T-helper 9 cell (primary cell): ENCODE data around the gene FAM53B.

Source experiments
- DNase-seq: peaks from one replicate; pipeline ENCODE4 v3.0.0-alpha.2; 2020

The FAM53B gene

DNA sequence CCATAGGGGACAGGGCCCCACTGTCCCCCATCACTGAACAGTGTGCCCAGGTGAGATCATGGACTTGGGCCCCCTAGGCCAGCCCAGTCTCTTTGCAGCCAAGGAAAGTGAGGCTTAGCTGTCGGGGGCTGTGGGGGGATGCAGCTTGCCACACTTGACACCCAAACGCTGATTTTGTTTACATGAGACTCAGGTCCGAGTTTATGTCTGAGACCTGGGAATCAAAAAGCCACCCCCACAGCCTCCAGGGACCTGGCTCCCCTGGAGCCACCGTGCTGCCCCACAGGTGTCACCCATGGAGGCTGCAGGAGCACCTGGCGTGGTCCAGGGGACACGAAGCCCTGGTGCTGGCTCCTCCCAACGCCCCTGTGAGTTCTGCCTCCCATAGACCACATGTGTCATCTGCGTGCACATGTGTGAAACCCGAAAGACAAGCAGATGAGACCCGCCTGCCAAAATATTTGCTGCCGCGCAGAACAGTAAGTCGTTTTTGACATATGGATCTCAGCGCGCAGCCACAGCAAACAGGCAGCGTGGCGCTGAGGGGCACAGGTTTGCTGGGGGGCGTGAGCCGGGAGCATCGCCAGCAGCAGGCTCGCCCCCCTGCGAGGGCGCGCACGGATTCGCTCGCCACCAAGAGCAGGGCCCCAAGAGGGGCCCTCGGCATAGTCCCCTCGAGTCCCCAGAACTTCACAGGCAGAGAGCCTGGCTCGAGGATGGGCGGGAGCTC, 170.3 kb downstream of the FAM53B start:
- no peak for DNase-seq

GRCh38 chr10:124572751-124573150, 171.4 kb downstream of the FAM53B start:
- DNase-seq = no peak

DNA sequence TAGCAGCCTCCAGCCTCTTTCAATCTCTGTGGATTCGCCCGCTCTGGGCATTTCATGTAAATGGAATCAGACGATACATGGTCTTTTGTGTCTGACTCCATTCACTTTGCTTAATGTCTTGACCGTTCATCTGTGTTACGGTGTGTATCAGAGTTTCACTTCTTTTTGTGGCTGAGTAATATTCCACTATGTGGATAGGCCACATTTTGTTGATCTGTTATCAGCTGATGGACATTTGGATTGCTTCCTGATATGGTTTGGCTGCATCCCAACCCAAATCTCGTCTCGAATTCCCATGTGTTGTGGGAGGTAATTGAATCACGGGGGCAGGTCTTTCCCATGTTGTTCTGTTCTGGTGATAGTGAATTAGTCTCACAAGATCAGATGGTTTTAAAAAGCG, 173.5 kb downstream of the FAM53B start:
- no peak for DNase-seq

DNA sequence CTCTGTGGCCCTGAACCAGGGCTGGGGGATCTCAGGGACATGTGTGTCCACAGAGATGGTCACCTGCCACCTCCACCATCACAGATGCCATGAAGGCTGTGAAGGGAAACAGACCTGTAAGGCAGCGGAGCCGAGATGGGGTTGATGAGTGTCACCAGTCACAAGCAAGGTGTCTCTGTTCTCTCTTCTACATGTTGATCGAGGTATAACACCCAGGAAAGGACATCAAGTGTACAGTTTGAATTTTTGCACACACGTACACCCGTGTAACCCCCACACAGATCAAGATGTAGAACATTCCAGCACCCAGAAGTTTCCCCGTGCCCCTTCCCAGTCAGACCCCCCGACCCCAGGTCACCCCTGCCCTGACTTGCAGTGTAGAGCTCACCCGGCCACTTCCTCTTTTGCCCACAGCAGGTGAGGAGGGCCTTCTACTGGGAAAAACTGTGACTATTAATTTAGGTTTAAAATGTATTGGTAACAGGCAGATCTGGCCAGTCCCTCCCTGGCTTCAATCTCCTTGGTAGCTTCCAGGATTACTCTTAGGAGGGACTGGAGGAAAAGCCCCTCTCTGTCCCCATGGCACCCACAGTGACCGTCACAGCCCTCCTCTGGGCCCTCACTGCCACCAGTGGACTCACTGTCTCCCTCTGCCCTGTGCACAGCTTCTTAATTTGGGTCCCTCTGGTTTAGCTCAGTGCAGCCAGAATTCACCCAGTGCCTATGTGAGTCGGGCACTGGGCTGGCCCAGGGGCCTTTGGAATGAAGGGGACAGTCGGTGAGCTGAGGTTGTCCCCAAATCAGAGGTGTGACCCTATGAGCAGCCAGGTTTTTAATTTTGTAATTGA, 174.3 kb downstream of the FAM53B start:
- no peak for DNase-seq
